GM06990 (cell line): Measurements from ENCODE around the gene PITX1.

Experiments used
- DNase-seq: peaks from one replicate; pipeline ENCODE4 v3.0.0-alpha.2; 2011; ENCODE audit not compliant: insufficient read length; ENCODE audit errors: extremely low read depth
- H3K27me3 ChIP-seq: replicated peaks from 2 replicates; pipeline ENCODE4 v1.6.0; 2011; ENCODE audit warnings: low read length; ENCODE audit not compliant: control insufficient read depth, insufficient read depth
- H3K36me3 ChIP-seq: 2 replicates; pipeline ENCODE4 v1.5.1; 2011; ENCODE audit warnings: low read length; ENCODE audit not compliant: control insufficient read depth, insufficient read depth
- H3K4me3 ChIP-seq: replicated peaks from 2 replicates; pipeline ENCODE4 v1.5.1; 2011; ENCODE audit warnings: low read depth, mild to moderate bottlenecking, control low read depth, low read length
- CTCF ChIP-seq: IDR thresholded peaks from 2 replicates; pipeline ENCODE4 v1.5.1; 2011; ENCODE audit warnings: low read length, control low read depth, mild to moderate bottlenecking, inconsistent platforms; ENCODE audit not compliant: insufficient read depth, poor library complexity, severe bottlenecking

PITX1 gene

GRCh38 chr5:135064235-135064570, 30.2 kb upstream of the PITX1 start:
- no peak for TF ChIP-seq CTCF
- H3K27me3 ChIP-seq, result no peaks in the 10 kb centered on the region; the same call in none of the 2 replicates

GRCh38 chr5:135063511-135064234, 29.6 kb upstream of the PITX1 start:
- no peaks in the 10 kb centered on the region for H3K36me3 ChIP-seq
- DNase-seq, result no peak
- TF ChIP-seq CTCF, result no peak
- no peak overlapping the region for H3K4me3 ChIP-seq
- H3K27me3 ChIP-seq, result no peaks in the 10 kb centered on the region; the same call in none of the 2 replicates

More at GRCh38 chr5:135064235-135064570, 30.2 kb upstream of the PITX1 start:
- no peak for DNase-seq
- no peak overlapping the region for H3K4me3 ChIP-seq
- H3K36me3 ChIP-seq, result no peaks in the 10 kb centered on the region

- no peak for TF ChIP-seq CTCF
- Histone ChIP-seq H3K4me3 (no peak overlapping the region), H3K27me3 (no peaks in the 10 kb centered on the region; the same call in none of the 2 replicates), H3K36me3 (no peaks in the 10 kb centered on the region)
- DNase-seq, result no peak
These were observed 29.0 kb upstream of the PITX1 start for GRCh38 chr5:135063056-135063445.

GRCh38 chr5:135062216-135063055, 28.4 kb upstream of the PITX1 start:
- no peak for DNase-seq
- TF ChIP-seq CTCF, result no peak
- Histone ChIP-seq H3K27me3 (no peaks in the 10 kb centered on the region; the same call in none of the 2 replicates), H3K36me3 (no peaks in the 10 kb centered on the region), H3K4me3 (no peak overlapping the region)

GRCh38 chr5:135061001-135061400, 27.0 kb upstream of the PITX1 start:
- no peak for TF ChIP-seq CTCF
- DNase-seq, result no peak
- Histone ChIP-seq H3K4me3 (no peak overlapping the region), H3K27me3 (no peaks in the 10 kb centered on the region; the same call in none of the 2 replicates), H3K36me3 (no peaks in the 10 kb centered on the region)
